NK-92 (cell line): ENCODE results near the gene FUT3.
"Not testable (repeated sequence)": the region's sequence is repeated elsewhere in the genome, so short reads cannot be mapped to it uniquely, and the experiment has no call there.

Source experiments
- DNase-seq: peaks from one replicate; lab custom pipeline; 2025; ENCODE audit not compliant: unreplicated experiment; lab: John Stamatoyannopoulos, UW

Gene FUT3

GRCh38 chr19:5850189-5850588 lies 1.1 kb downstream of the FUT3 start:
- DNase-seq, result no peak

- not testable (repeated sequence) for DNase-seq
Observed at GRCh38 chr19:5848621-5849020, 2.6 kb downstream of the FUT3 start.

GRCh38 chr19:5847846-5848245 lies 3.4 kb downstream of the FUT3 start:
- DNase-seq, result not testable (repeated sequence)

GRCh38 chr19:5844456-5845433 lies 6.5 kb downstream of the FUT3 start:
- no peak for DNase-seq

- DNase-seq, result no peak
Observed at GRCh38 chr19:5843295-5843927, 7.8 kb downstream of the FUT3 start.

- not testable (repeated sequence) for DNase-seq
Observed at GRCh38 chr19:5841735-5842111, 9.5 kb downstream of the FUT3 start.

GRCh38 chr19:5839065-5840017 lies 11.9 kb downstream of the FUT3 start, which contains the start of gene FUT6:
Gene FUT6, minus strand, starts transcription at chr19:5839702. Its CDS starts 7,135 bp downstream, at chr19:5832567.
- no peak for DNase-seq

GRCh38 chr19:5838353-5839064 lies 12.7 kb downstream of the FUT3 start:
- DNase-seq, result no peak

GRCh38 chr19:5837761-5838352 lies 13.4 kb downstream of the FUT3 start:
- DNase-seq, result no peak

GRCh38 chr19:5832527-5833216 lies 18.6 kb downstream of the FUT3 start:
- no peak for DNase-seq

- no peak for DNase-seq
Observed at GRCh38 chr19:5832061-5832460, 19.2 kb downstream of the FUT3 start.

- no peak for DNase-seq
Observed at GRCh38 chr19:5831159-5831558, 20.1 kb downstream of the FUT3 start.

- DNase-seq, result no peak
Observed at GRCh38 chr19:5829567-5830310, 21.5 kb downstream of the FUT3 start.

GRCh38 chr19:5828661-5829566 lies 22.3 kb downstream of the FUT3 start:
- DNase-seq, result no peak

GRCh38 chr19:5827891-5828660 lies 23.2 kb downstream of the FUT3 start:
- peak; percentile 59 for DNase-seq

- no peak for DNase-seq
Observed at GRCh38 chr19:5827342-5827890, 23.8 kb downstream of the FUT3 start.
